ENCODE data around the gene PID1.
"Not testable (repeated sequence)": the region's sequence is repeated elsewhere in the genome, so short reads cannot be mapped to it uniquely, and the experiment has no call there.

The PID1 gene

DNA sequence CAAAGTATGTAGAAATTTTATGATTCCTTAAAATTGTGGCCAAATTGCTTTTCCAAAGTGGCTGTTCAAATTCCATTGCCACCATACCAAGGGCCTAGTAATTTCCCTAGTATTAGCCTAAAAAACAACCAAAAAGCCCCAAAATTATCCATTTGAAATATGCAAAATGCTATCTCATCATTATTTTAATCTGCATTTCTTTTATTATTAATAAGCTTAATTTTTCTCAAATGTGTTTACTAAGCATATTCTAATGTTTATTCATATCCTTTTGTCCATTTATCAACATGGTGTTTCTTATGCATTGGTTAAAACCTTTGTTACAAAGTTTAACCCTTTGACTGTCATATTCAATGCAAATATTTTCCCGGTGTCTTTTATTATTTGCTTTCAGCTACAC is 48.0 kb downstream of the PID1 start:
- in situ Hi-C loops (cut with HindIII; ENCODE audit: low sequenced_read_pairs), result no loop called here

DNA sequence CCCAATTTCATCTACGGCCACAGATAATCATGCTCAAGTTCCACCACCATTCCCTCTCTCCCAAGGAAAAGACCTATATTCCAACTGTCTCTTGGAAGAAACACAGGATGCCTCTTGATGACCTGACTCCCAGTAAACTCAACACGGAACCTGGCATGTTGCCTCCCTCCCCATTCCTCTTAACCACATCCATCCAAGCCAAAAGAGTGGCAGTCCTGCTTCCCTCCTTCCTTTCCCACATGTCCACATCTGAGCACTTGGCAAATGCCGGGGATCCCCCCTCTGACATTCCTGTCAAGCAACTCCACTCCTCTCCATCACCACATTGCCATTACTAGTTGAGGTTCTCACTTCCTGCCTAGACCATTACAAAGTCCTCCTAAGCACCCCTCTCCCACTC is 49.4 kb downstream of the PID1 start:
- in situ Hi-C loops (cut with HindIII; ENCODE audit: low sequenced_read_pairs), result no loop called here

- in situ Hi-C loops (cut with HindIII; ENCODE audit: low sequenced_read_pairs), result no loop called here
Measured at GRCh38 chr2:229220254-229220653, 50.8 kb downstream of the PID1 start.

DNA sequence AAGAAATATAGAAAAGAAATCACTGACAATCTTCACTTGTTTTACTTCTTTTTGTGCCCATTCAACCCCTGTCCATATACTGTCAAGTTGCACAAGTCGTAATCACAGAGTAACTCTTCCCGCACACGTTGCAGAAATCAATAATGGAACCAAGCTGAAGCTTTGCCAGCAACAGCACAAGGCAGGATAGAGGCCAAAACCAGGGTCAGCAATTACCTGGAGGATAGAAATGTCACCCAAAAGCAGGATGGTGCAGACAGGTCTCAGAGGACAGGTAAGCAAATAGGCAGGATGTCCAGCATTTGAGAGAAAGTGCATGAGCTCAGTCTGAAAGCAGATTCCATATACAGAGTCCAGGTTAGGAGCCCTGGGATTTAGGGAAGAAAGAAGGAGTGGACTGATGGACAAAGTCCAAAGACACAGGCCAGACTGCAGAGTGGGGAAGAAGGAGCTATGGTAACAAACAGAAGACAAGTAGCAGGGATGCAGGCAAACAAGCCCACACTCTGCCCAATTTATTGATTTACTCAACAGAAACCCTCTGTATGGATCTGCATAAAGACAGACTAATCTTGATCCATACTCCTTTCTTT is 52.7 kb downstream of the PID1 start:
- in situ Hi-C loops (cut with HindIII; ENCODE audit: low sequenced_read_pairs), result no loop called here

- in situ Hi-C loops (cut with HindIII; ENCODE audit: low sequenced_read_pairs), result no loop called here
Measured at GRCh38 chr2:229212241-229212640, 58.8 kb downstream of the PID1 start.

GRCh38 chr2:229210641-229211040 is 60.4 kb downstream of the PID1 start:
- in situ Hi-C loops (cut with HindIII; ENCODE audit: low sequenced_read_pairs), result no loop called here

GRCh38 chr2:229206548-229206947 is 64.5 kb downstream of the PID1 start:
- in situ Hi-C loops (cut with HindIII; ENCODE audit: low sequenced_read_pairs), result no loop called here

GRCh38 chr2:229205704-229206103 is 65.4 kb downstream of the PID1 start:
- in situ Hi-C loops (cut with HindIII; ENCODE audit: low sequenced_read_pairs), result no loop called here

- in situ Hi-C loops (cut with HindIII; ENCODE audit: low sequenced_read_pairs), result no loop called here
Measured at GRCh38 chr2:229202646-229203045, 68.4 kb downstream of the PID1 start.

GRCh38 chr2:229201521-229201920 is 69.6 kb downstream of the PID1 start:
- in situ Hi-C loops (cut with HindIII; ENCODE audit: low sequenced_read_pairs), result no loop called here

- in situ Hi-C loops (cut with HindIII; ENCODE audit: low sequenced_read_pairs), result no loop called here
Measured at GRCh38 chr2:229199267-229199666, 71.8 kb downstream of the PID1 start.

GRCh38 chr2:229196448-229196847 is 74.6 kb downstream of the PID1 start:
- in situ Hi-C loops (cut with HindIII; ENCODE audit: low sequenced_read_pairs), result no loop called here

GRCh38 chr2:229195346-229195947 is 75.6 kb downstream of the PID1 start:
- in situ Hi-C loops (cut with HindIII; ENCODE audit: low sequenced_read_pairs), result no loop called here

GRCh38 chr2:229193281-229193680 is 77.8 kb downstream of the PID1 start:
- in situ Hi-C loops (cut with HindIII; ENCODE audit: low sequenced_read_pairs), result no loop called here

- in situ Hi-C loops (cut with HindIII; ENCODE audit: low sequenced_read_pairs), result no loop called here
Measured at GRCh38 chr2:229191413-229191812, 79.7 kb downstream of the PID1 start.

DNA sequence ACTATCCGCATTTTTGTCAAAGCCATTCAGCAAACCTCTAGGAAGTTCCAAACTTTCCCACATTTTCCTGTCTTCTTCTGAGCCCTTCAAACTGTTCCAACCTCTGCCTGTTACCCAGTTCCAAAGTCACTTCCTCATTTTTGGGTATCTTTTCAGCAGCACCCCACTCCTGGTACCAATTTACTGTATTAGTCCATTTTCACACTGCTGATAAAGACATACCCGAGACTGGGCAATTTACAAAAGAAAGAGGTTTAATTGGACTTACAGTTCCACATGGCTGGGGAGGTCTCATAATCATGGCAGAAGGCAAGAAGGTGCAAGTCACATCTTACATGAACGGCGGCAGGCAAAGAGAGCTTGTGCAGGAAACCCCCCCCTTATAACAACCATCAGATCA is 84.0 kb downstream of the PID1 start:
- in situ Hi-C loops (cut with HindIII; ENCODE audit: low sequenced_read_pairs), result not testable (repeated sequence)

- in situ Hi-C loops (cut with HindIII; ENCODE audit: low sequenced_read_pairs), result no loop called here
Measured at GRCh38 chr2:229181641-229182040, 89.4 kb downstream of the PID1 start.

GRCh38 chr2:229180658-229181057 is 90.4 kb downstream of the PID1 start:
- in situ Hi-C loops (cut with HindIII; ENCODE audit: low sequenced_read_pairs), result no loop called here

DNA sequence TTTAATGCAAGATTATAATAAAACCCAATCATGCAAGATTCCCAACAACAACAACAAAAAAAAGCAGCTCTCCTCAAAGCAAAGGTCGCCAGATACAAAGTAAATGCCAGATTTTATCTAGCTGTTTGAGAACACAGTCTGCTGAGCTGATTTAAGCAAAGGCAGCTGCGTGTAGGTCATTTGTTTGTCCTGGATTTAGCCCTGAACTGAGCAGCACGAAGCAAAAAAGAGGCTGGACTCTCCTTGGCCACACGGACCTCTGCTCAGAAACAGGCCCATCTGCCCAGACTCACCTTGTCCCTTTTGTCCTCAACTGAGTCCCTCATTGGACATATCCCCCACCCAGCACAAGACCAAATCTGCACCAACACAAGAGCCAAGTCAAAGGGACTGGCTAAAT is 91.5 kb downstream of the PID1 start:
- in situ Hi-C loops (cut with HindIII; ENCODE audit: low sequenced_read_pairs), result no loop called here

DNA sequence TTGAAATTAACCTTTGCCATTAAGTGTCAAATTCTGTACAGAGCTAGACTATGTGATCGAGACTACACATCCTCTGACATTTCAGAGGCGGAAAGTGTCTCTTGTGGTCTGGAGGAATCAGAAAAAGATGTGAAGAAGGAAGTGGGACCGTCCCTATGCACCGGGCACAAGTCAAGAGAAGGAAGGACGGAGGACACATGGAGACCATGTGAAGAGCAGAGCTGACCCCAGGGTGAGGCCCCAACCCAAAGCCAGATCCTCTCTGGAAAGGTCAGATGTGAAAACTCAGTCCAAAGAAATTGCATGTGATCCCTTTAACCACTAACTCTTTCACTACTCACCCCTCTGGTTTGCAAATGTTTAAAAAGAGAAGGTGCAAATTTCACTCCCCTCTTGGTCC is 92.4 kb downstream of the PID1 start:
- in situ Hi-C loops (cut with HindIII; ENCODE audit: low sequenced_read_pairs), result no loop called here

DNA sequence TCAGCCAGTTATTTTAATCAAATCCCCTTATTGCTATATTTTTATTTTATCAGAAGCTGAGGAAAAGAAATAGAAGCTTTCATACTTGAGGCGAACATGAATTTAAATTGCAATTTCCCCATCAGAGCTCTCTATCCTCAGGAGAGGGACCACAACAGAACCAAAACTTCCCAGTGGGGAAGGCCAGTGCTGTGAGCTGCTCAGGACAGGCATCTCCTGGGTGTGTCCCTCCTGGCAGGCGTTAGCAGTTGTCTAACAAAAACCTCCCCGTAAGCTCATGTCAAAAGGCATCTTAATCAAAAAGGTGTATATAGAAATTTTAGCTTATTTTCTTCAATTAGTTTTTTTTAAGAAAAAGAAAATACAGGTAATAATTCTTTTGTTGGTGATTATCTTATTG is 93.0 kb downstream of the PID1 start:
- in situ Hi-C loops (cut with HindIII; ENCODE audit: low sequenced_read_pairs), result no loop called here

GRCh38 chr2:229176136-229176535 is 95.0 kb downstream of the PID1 start:
- in situ Hi-C loops (cut with HindIII; ENCODE audit: low sequenced_read_pairs), result no loop called here

DNA sequence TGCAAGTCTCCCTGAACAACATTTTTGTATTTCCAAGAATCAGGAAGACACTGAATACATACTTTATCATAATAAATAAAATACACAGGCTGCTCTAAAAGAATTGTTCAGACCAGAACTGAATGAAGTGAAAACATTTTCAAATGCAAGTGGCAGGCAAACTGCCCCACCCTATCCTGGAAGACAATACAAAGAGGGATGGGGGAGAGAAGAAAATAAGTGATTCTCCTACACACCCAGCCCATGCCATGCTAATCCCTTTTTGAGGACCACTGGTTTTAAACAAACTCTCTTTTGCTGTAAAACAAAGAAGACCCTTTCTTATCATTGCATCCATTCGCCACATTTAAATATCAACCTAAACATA is 95.6 kb downstream of the PID1 start:
- in situ Hi-C loops (cut with HindIII; ENCODE audit: low sequenced_read_pairs), result no loop called here

Measured in endothelial cell of hepatic sinusoid (primary cell).